Peyer's patch (tissue), 4 donors: ENCODE measurements around the gene SIX1. TPM values are rescaled to one million over a fixed set of nuclear protein-coding genes. Genes with fewer than 3 reads are reported as not detected.

Experiments used
- DNase-seq, 3 donors: peaks; one replicate each; pipeline ENCODE4 v3.0.0-alpha.2; 2017 to 2019
- H3K27ac ChIP-seq, 4 donors: fragments of 200-600 bp; sonication (generic); one replicate each; pipeline ENCODE4 v1.5.1; 2016 to 2019
- H3K27me3 ChIP-seq, 2 donors: fragments of 200-600 bp; sonication (generic); one replicate each; pipeline ENCODE4 v1.5.1; 2019
- H3K36me3 ChIP-seq, 3 donors: fragments of 200-600 bp; sonication (generic); one replicate each; pipeline ENCODE4 v1.5.1; 2016 to 2019
- H3K4me1 ChIP-seq, 4 donors: fragments of 200-600 bp; sonication (generic); one replicate each; pipeline ENCODE4 v1.5.1; 2016 to 2019
- H3K4me3 ChIP-seq, 4 donors: fragments of 200-600 bp; sonication (generic); 1 replicate in 3 of 4; 2 replicates in 1 of 4; pipeline ENCODE4 v1.5.1; 2016 to 2019; ENCODE audit warnings: mild to moderate bottlenecking in 1 of 4
- H3K9me3 ChIP-seq, 4 donors: fragments of 200-600 bp; sonication (generic); one replicate each; pipeline ENCODE4 v1.5.1; 2016 to 2019; ENCODE audit warnings: mild to moderate bottlenecking in 1 of 4
- POLR2A ChIP-seq, 2 donors: fragments of 450-650 bp; IDR thresholded peaks; one replicate each; pipeline ENCODE4 v1.5.1; 2017; ENCODE audit warnings: antibody characterized with exemption in 2 of 2, mild to moderate bottlenecking in 2 of 2, moderate library complexity in 2 of 2
- total RNA-seq, 4 donors: library from RNA; depleted of rRNA; stranded (reverse); fragments of >200 nt; gene quantifications; one replicate each; pipeline ENCODE4 v1.1.0, GENCODE V29; 2016
- TF ChIP-seq, protein P1 (sequence below), 6 experiments: fragments of 450-650 bp in 4 of 6; fragments of 200-600 bp in 2 of 6; sonication (generic) in 1 of 6; IDR thresholded peaks; one replicate each; pipeline ENCODE4 v1.5.1; 2017 to 2019; ENCODE audit warnings: antibody characterized with exemption in 6 of 6, mild to moderate bottlenecking in 3 of 6, moderate library complexity in 1 of 6

The SIX1 gene
- total RNA-seq, 4 donors from 2014 or later: not detected

DNA sequence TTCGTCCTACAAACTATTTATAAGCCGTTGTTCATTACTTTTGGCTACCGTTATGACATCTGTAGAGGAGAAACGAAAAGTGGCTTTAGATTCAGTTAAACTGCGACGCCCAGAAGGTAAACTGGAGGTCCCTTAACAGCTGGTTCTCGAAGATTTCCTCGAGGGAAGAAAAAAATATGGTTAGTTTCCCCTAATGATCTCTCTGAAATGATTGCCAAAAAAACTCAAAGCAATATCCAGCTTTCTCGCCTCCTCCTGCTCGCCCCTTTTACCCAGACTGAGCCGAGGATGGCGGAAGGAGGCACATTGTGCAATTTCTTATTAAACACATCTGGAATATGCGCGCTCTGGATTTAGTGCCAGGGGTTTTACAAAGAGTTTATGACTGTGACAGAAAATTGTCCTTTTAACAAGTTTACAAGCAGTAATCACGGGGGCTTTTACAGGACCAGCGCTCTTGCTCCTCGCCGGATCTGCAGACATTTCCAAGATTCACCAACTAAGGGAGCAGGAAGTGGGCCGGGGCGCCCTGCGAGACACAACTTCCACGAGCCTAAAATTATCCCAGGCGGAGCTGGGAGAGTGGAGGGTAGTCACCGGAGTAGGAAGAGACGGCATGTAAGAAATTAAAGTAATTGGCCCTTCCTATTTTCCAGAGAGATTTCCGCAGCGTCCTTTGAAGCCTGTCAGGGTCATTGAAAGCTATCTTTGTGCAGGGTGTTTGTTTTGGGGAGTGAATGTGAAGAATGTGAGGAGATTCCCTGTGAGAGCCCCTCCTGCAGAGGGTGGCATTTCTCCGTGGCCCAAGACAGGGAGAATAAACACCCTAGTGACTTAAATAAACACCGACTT lies 5.6 kb downstream of the SIX1 start:
- no peak for DNase-seq
- Histone ChIP-seq H3K27ac (no peak overlapping the region), H3K27me3 (peaks cover 0 to 72% of the 10 kb centered on the region in 2 donors), H3K36me3 (no peaks in the 10 kb centered on the region), H3K4me1 (peaks cover 0 to 38% (median 7%) of the 10 kb centered on the region in 4 donors), H3K4me3 (no peak overlapping the region), H3K9me3 (peaks cover 0 to 9% (median 0%) of the 10 kb centered on the region in 4 donors)
- TF ChIP-seq, protein P1, sequence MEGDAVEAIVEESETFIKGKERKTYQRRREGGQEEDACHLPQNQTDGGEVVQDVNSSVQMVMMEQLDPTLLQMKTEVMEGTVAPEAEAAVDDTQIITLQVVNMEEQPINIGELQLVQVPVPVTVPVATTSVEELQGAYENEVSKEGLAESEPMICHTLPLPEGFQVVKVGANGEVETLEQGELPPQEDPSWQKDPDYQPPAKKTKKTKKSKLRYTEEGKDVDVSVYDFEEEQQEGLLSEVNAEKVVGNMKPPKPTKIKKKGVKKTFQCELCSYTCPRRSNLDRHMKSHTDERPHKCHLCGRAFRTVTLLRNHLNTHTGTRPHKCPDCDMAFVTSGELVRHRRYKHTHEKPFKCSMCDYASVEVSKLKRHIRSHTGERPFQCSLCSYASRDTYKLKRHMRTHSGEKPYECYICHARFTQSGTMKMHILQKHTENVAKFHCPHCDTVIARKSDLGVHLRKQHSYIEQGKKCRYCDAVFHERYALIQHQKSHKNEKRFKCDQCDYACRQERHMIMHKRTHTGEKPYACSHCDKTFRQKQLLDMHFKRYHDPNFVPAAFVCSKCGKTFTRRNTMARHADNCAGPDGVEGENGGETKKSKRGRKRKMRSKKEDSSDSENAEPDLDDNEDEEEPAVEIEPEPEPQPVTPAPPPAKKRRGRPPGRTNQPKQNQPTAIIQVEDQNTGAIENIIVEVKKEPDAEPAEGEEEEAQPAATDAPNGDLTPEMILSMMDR (IDR thresholded peaks at IDR 0.05): no peak
- TF ChIP-seq POLR2A (IDR thresholded peaks at IDR 0.05): no peak

DNA sequence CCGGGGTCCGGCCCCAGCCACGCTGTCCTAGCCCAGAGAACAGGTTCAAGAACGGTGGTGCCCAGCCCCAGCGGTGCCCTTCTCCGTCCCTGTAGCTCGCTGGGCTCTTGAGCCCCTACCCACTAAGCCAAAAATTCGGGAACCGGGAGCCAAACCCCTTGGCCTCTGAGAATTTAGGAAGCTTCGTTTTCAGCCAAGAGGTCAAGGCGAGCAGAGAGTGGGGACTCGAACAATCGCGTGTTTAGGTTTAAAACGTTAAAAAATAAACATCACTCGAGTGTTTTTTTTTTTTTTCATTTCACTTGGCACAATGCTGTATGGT lies 6.2 kb downstream of the SIX1 start:
- Histone ChIP-seq H3K9me3 (peaks cover 0 to 5% (median 0%) of the 10 kb centered on the region in 4 donors), H3K27me3 (peaks cover 0 to 72% of the 10 kb centered on the region in 2 donors), H3K36me3 (no peaks in the 10 kb centered on the region), H3K27ac (no peak overlapping the region), H3K4me1 (peaks cover 0 to 32% (median 4%) of the 10 kb centered on the region in 4 donors), H3K4me3 (no peak overlapping the region)
- DNase-seq: no peak
- TF ChIP-seq, protein P1 (IDR thresholded peaks at IDR 0.05): no peak
- no peak for TF ChIP-seq POLR2A (IDR thresholded peaks at IDR 0.05)

DNA sequence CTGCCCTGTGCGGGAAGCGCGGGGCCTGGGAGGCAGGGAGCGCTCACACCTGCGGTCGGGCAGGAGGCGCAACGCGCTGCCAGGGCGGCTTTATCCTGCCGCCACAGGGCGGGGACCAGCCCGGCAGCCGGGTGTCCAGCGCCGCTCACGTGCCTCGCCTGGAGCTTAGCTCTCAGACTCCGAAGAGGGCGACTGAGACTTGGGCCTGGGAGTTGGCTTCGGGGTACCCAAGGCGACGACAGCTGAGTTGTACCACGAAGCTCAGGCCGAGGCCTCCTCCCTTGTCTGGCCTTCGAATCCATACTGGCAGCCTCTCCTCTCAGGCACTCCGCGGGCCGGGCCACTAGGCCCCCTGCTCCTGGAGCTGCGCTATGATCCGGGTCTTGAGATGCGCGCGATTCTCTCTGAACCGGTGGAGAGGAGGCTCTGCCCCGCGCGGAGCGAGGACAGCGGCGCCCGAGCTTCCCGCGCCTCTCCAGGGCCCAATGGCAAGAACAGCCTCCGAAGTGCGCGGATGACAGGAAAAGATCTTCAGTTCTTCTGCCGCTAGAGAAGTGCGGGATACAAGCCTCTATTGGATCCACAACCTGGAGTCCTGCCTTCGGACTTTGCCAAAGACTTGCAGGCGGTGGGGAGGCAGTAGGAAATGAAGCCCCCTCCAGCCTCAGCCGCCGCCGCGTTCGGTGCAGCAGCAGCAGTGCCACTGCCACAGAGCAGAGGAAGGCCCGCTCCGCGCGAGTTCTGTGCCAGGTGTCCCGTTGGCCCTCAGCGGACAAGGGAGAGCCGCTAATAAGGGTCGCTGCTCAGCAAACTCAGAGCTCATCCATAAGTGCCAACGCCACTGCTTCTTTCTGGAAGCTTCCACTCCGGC lies 6.8 kb downstream of the SIX1 start:
- peaks cover 0 to 30% (median 5%) of the 10 kb centered on the region in 4 donors for H3K4me1 ChIP-seq
- H3K27ac ChIP-seq: no peak overlapping the region
- peaks cover 0 to 72% of the 10 kb centered on the region in 2 donors for H3K27me3 ChIP-seq
- no peak overlapping the region for H3K4me3 ChIP-seq
- DNase-seq: peak in 1 of 3 donors; percentile 46
- TF ChIP-seq POLR2A (IDR thresholded peaks at IDR 0.05): no peak
- TF ChIP-seq, protein P1 (IDR thresholded peaks at IDR 0.05): no peak
- no peaks in the 10 kb centered on the region for H3K36me3 ChIP-seq
- H3K9me3 ChIP-seq: peaks cover 0 to 4% (median 0%) of the 10 kb centered on the region in 4 donors

DNA sequence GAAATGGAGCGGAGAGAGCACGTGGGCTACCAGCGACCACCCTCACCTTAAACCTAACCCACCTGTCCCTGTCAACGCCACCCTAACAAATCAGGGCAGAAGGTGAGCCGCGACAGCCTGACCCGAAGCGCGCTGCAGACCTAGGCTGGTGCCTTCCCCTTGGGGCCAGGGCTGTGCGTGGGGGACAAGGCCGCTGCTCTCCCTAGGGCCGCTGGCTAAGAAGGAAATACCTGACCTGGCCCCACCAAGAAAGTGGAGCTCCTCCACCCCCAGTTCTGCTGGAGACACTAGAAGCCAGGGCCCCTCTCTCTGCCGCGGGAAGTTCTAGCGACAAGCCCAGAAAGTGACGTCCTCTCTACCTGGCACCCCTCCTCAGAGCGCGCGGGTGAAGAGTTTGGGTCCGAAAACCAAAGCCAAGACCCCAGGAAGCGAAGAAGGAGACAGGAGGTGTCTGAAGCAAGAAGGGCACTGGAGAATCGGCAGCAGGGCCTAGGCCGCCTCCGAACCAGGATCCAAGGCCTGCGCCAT lies 7.5 kb downstream of the SIX1 start:
- no peak for TF ChIP-seq POLR2A (IDR thresholded peaks at IDR 0.05)
- TF ChIP-seq, protein P1 (IDR thresholded peaks at IDR 0.05): no peak

DNA sequence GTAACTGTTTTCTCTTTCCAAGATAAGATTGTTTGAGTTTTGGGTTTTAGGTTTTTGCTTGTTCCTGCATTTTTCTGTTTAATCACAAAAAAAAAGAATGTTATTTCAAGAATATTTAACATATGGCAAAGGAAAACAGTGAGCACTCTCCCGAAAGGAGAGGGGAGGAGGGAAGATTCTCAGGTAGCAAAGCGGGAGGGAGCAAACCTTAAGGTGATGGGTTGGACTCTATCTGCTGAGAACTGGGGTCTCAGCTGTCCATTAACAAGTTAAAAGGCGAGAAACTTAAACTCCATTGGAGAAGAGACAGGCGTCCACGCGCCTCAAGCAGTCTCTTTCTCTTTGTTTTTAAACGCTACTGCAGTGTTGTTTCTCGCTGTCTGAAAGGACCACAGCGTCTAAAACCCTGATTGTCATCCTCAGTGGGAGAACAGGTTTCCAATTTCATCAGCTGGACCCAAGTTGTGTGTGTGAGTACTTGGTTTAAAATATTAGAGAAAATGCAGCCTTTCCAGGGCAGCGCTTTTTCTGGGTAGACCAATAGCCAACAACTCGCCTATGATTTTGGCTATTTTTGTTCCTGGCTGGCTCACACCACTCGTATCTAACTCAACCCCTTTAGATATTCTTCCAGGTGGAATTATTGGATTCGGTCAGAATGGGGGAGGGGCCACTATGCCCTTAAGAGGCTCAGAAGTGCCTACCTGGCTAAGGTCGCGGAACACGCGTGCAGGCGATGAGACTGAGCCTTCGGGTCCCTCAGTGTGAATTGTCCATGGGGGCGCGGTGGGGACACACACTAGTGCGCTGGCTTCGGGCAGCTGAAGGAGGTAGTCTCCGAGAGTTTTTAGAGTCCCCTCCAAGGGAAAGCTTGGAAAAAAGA lies 8.2 kb downstream of the SIX1 start:
- Histone ChIP-seq H3K4me1 (peaks cover 0 to 26% (median 3%) of the 10 kb centered on the region in 4 donors), H3K27me3 (peaks cover 0 to 65% of the 10 kb centered on the region in 2 donors), H3K36me3 (no peaks in the 10 kb centered on the region), H3K4me3 (no peak overlapping the region), H3K27ac (no peak overlapping the region), H3K9me3 (no peaks in the 10 kb centered on the region)
- no peak for TF ChIP-seq POLR2A (IDR thresholded peaks at IDR 0.05)
- TF ChIP-seq, protein P1 (IDR thresholded peaks at IDR 0.05): no peak
- no peak for DNase-seq

More for the DNA sequence above, 7.5 kb downstream of the SIX1 start:
- H3K36me3 ChIP-seq: no peaks in the 10 kb centered on the region
- no peak overlapping the region for H3K4me3 ChIP-seq
- no peak for DNase-seq
- no peaks in the 10 kb centered on the region for H3K9me3 ChIP-seq
- peaks cover 0 to 71% of the 10 kb centered on the region in 2 donors for H3K27me3 ChIP-seq
- no peak overlapping the region for H3K27ac ChIP-seq
- peaks cover 0 to 27% (median 3%) of the 10 kb centered on the region in 4 donors for H3K4me1 ChIP-seq
